Neural progenitor cell (in vitro differentiated cells): ENCODE data around the gene TSR3. TPM values are rescaled to one million over a fixed set of nuclear protein-coding genes. Genes with fewer than 3 reads are reported as not detected.

Source experiments
- DNase-seq: peaks from one replicate; pipeline ENCODE4 v3.0.0-alpha.2; 2016; ENCODE audit warnings: low spot score
- H2AFZ ChIP-seq: fragments of 200-600 bp; sonication (generic); replicated peaks from 2 replicates; pipeline ENCODE4 v1.6.1; 2016; ENCODE audit warnings: antibody characterized with exemption
- H3F3A ChIP-seq: fragments of 200-600 bp; sonication (generic); 2 replicates; pipeline ENCODE4 v1.6.1; 2016; ENCODE audit warnings: antibody characterized with exemption, low read depth
- H3K27ac ChIP-seq: fragments of 200-600 bp; sonication (generic); 2 replicates; pipeline ENCODE4 v1.5.1; 2016; ENCODE audit warnings: mild to moderate bottlenecking
- H3K27me3 ChIP-seq: fragments of 200-600 bp; sonication (generic); 2 replicates; pipeline ENCODE4 v1.6.1; 2016; ENCODE audit warnings: mild to moderate bottlenecking, moderate library complexity
- H3K36me3 ChIP-seq: fragments of 200-600 bp; sonication (generic); 2 replicates; pipeline ENCODE4 v1.5.1; 2016
- H3K4me1 ChIP-seq: fragments of 200-600 bp; sonication (generic); 2 replicates; pipeline ENCODE4 v1.6.1; 2016; ENCODE audit warnings: mixed run types
- H3K4me2 ChIP-seq: fragments of 200-600 bp; sonication (generic); 2 replicates; pipeline ENCODE4 v1.6.1; 2016
- H3K4me3 ChIP-seq: fragments of 200-600 bp; sonication (generic); 2 replicates; pipeline ENCODE4 v1.5.1; 2016
- H3K79me2 ChIP-seq: fragments of 200-600 bp; sonication (generic); 2 replicates; pipeline ENCODE4 v1.6.1; 2016; ENCODE audit warnings: low read depth
- H3K9ac ChIP-seq: fragments of 200-600 bp; sonication (generic); 2 replicates; pipeline ENCODE4 v1.6.1; 2016
- H3K9me3 ChIP-seq: fragments of 200-600 bp; sonication (generic); 2 replicates; pipeline ENCODE4 v1.5.1; 2016; ENCODE audit warnings: low read depth
- H4K20me1 ChIP-seq: fragments of 200-600 bp; sonication (generic); 2 replicates; pipeline ENCODE4 v1.6.1; 2016; ENCODE audit warnings: low read depth
- H3K27ac Mint-ChIP-seq: 3 replicates; pipeline ENCODE4 v1.8.0; 2021; ENCODE audit warnings: mixed read lengths
- H3K27me3 Mint-ChIP-seq: 2 replicates; pipeline ENCODE4 v1.8.0; 2022; ENCODE audit warnings: low read depth, mild to moderate bottlenecking, inconsistent platforms, moderate library complexity, mixed read lengths; ENCODE audit not compliant: insufficient read depth
- H3K36me3 Mint-ChIP-seq: 3 replicates; pipeline ENCODE4 v1.8.0; 2021; ENCODE audit warnings: mixed read lengths
- H3K4me1 Mint-ChIP-seq: 3 replicates; pipeline ENCODE4 v1.8.0; 2021; ENCODE audit warnings: mixed read lengths
- H3K4me3 Mint-ChIP-seq: 3 replicates; pipeline ENCODE4 v1.8.0; 2021; ENCODE audit warnings: mild to moderate bottlenecking, moderate library complexity, mixed read lengths
- H3K9me3 Mint-ChIP-seq: 3 replicates; pipeline ENCODE4 v1.8.0; 2020; ENCODE audit warnings: mixed read lengths
- EZH2 ChIP-seq: fragments of 200-600 bp; sonication (generic); IDR thresholded peaks from 2 replicates; pipeline ENCODE4 v1.6.1; 2017; ENCODE audit warnings: antibody characterized with exemption, mild to moderate bottlenecking, moderate library complexity
- EZH2phosphoT487 ChIP-seq: fragments of 200-600 bp; sonication (generic); IDR thresholded peaks from 2 replicates; pipeline ENCODE4 v1.6.1; 2017; ENCODE audit warnings: antibody characterized with exemption
- total RNA-seq: library from RNA; depleted of rRNA; stranded (reverse); fragments of >200 nt; gene quantifications from 2 replicates; pipeline ENCODE4 v1.2.3, GENCODE V29; 2015; ENCODE audit warnings: low replicate concordance
- TF ChIP-seq, protein P1 (sequence below): fragments of 200-600 bp; sonication (generic); IDR thresholded peaks from 2 replicates; pipeline ENCODE4 v1.5.1; 2017; ENCODE audit warnings: antibody characterized with exemption, mild to moderate bottlenecking

Gene TSR3
- total RNA-seq, 1 donor from 2014 or later: 22.4 TPM

DNA sequence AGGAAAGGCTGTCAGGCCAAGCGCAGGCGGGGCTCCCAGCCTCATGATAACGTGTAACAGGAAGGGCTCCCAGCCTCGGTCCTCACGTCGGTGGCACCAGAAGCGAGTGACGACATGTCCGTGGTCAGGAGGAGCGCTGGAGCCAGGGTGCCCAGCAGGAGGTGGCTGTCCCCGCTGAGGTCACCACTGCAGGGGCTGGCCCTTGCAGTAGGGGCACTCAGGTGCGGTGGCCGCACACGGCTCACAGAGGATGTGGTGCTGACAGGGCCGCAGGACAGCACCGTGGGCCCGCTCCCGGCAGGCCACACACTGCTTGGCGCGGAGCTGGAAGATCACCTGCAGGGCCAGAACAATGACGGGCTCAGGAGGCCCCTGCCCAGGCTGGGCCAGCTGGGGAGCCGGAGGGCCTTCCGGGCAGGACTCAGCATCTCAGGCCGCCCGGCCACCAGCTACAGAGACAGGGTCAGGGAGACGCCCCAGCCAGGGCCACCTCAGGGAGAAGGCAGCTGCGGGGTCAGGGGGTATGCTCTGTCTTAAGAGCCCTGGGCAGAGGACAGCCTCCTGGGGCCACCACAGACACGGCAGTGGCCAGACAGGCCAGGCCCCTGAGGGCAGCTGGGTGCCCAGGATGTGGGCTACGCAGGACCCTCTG, 14.5 kb upstream of the TSR3 start:
- no peak overlapping the region for H3K27ac ChIP-seq
- Mint-ChIP-seq H3K4me3 (no peak overlapping the region), H3K27ac (no peak overlapping the region), H3K27me3 (peaks cover 2% of the 10 kb centered on the region), H3K9me3 (no peaks in the 10 kb centered on the region), H3K36me3 (peaks cover 6% of the 10 kb centered on the region), H3K4me1 (no peaks in the 10 kb centered on the region)
- H3K36me3 ChIP-seq: no peaks in the 10 kb centered on the region
- no peaks in the 10 kb centered on the region for H3K27me3 ChIP-seq
- H3K4me2 ChIP-seq: no peak overlapping the region
- H2AFZ ChIP-seq: no peak overlapping the region
- H3F3A ChIP-seq: peaks cover 6% of the 10 kb centered on the region
- no peaks in the 10 kb centered on the region for H3K9me3 ChIP-seq
- TF ChIP-seq EZH2phosphoT487 (no peak), EZH2 (no peak)
- TF ChIP-seq, protein P1, sequence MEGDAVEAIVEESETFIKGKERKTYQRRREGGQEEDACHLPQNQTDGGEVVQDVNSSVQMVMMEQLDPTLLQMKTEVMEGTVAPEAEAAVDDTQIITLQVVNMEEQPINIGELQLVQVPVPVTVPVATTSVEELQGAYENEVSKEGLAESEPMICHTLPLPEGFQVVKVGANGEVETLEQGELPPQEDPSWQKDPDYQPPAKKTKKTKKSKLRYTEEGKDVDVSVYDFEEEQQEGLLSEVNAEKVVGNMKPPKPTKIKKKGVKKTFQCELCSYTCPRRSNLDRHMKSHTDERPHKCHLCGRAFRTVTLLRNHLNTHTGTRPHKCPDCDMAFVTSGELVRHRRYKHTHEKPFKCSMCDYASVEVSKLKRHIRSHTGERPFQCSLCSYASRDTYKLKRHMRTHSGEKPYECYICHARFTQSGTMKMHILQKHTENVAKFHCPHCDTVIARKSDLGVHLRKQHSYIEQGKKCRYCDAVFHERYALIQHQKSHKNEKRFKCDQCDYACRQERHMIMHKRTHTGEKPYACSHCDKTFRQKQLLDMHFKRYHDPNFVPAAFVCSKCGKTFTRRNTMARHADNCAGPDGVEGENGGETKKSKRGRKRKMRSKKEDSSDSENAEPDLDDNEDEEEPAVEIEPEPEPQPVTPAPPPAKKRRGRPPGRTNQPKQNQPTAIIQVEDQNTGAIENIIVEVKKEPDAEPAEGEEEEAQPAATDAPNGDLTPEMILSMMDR: no peak
- H3K4me3 ChIP-seq: no peak overlapping the region
- H3K4me1 ChIP-seq: no peaks in the 10 kb centered on the region
- DNase-seq: no peak
- H3K79me2 ChIP-seq: peaks cover 7% of the 10 kb centered on the region
- H3K9ac ChIP-seq: no peak overlapping the region
- peaks cover 32% of the 10 kb centered on the region for H4K20me1 ChIP-seq

DNA sequence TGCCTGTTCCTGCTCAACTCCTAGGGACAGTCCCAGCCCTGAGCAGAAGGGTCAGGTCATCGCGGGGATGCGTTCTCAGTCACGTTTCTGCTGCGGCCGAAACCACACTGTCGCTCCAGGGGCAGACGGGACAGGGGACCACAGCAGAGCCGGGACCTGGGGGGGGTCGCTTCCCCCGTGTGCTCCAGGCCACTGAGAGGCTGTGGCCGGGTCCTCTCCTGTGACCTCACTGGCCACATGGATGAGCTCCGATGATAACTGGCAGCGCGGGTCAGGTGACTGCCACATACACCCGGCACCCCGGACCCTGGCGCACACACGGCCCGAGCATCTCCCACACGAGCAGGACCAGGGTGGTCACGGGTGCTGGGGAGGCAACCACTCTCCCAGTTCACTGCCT, 12.8 kb upstream of the TSR3 start:
- Histone ChIP-seq H3K9ac (no peak overlapping the region), H3K36me3 (no peaks in the 10 kb centered on the region), H3K27me3 (no peaks in the 10 kb centered on the region), H3K79me2 (peaks cover 7% of the 10 kb centered on the region), H3F3A (peaks cover 6% of the 10 kb centered on the region), H3K4me3 (no peak overlapping the region), H4K20me1 (peaks cover 30% of the 10 kb centered on the region), H3K9me3 (no peaks in the 10 kb centered on the region), H2AFZ (no peak overlapping the region), H3K27ac (no peak overlapping the region), H3K4me2 (no peak overlapping the region), H3K4me1 (no peaks in the 10 kb centered on the region)
- DNase-seq: no peak
- Mint-ChIP-seq H3K27me3 (peaks cover 2% of the 10 kb centered on the region), H3K4me1 (no peaks in the 10 kb centered on the region), H3K9me3 (no peaks in the 10 kb centered on the region), H3K4me3 (no peak overlapping the region), H3K27ac (no peak overlapping the region), H3K36me3 (peaks cover 6% of the 10 kb centered on the region)
- no peak for TF ChIP-seq EZH2phosphoT487
- no peak for TF ChIP-seq EZH2
- TF ChIP-seq, protein P1: no peak

GRCh38 chr16:1363501-1364041, 11.9 kb upstream of the TSR3 start:
- Histone ChIP-seq H3F3A (peaks cover 6% of the 10 kb centered on the region), H4K20me1 (peaks cover 34% of the 10 kb centered on the region), H3K36me3 (no peaks in the 10 kb centered on the region), H3K4me1 (no peaks in the 10 kb centered on the region), H3K4me2 (no peak overlapping the region), H3K79me2 (peaks cover 7% of the 10 kb centered on the region), H3K4me3 (no peak overlapping the region), H3K27ac (no peak overlapping the region), H3K9ac (no peak overlapping the region), H2AFZ (no peak overlapping the region), H3K27me3 (no peaks in the 10 kb centered on the region), H3K9me3 (no peaks in the 10 kb centered on the region)
- TF ChIP-seq EZH2: no peak
- no peak for TF ChIP-seq EZH2phosphoT487
- TF ChIP-seq, protein P1: peak; percentile 84
- Mint-ChIP-seq H3K4me3 (peak overlapping the region; percentile 64), H3K4me1 (no peaks in the 10 kb centered on the region), H3K36me3 (peaks cover 6% of the 10 kb centered on the region), H3K27me3 (peaks cover 2% of the 10 kb centered on the region), H3K9me3 (no peaks in the 10 kb centered on the region), H3K27ac (no peak overlapping the region)
- DNase-seq: peak; percentile 72
